NCI-H446 (cell line): ENCODE measurements around the gene UBE4A.
A peak's percentile ranks its signal among the peaks of the same experiment; 100 is the strongest.
"Not testable (repeated sequence)": the region's sequence is repeated elsewhere in the genome, so short reads cannot be mapped to it uniquely, and the experiment has no call there.

Experiments
- DNase-seq, 2 experiments: peaks; one replicate each; lab custom pipeline; 2025; lab: John Stamatoyannopoulos, UW

The UBE4A gene

GRCh38 chr11:118401880-118402590 lies 42.6 kb downstream of the UBE4A start:
- DNase-seq: no peak

- not testable (repeated sequence) for DNase-seq
These were observed 43.2 kb downstream of the UBE4A start for GRCh38 chr11:118402594-118402993.

GRCh38 chr11:118406599-118407166 lies 47.3 kb downstream of the UBE4A start:
- no peak for DNase-seq

GRCh38 chr11:118410055-118410745 lies 50.8 kb downstream of the UBE4A start:
- DNase-seq: no peak

- no peak for DNase-seq
These were observed 52.1 kb downstream of the UBE4A start for GRCh38 chr11:118411530-118411929.

- no peak for DNase-seq
These were observed 53.5 kb downstream of the UBE4A start for GRCh38 chr11:118412921-118413320.

GRCh38 chr11:118415062-118415738 lies 55.8 kb downstream of the UBE4A start:
- no peak for DNase-seq

- DNase-seq: peak in 1 of 2 experiments; percentile 20
These were observed 56.3 kb downstream of the UBE4A start for GRCh38 chr11:118415739-118416068.

GRCh38 chr11:118416900-118417299 lies 57.5 kb downstream of the UBE4A start:
- not testable (repeated sequence) for DNase-seq

GRCh38 chr11:118417801-118418200 lies 58.4 kb downstream of the UBE4A start:
- DNase-seq: no peak

GRCh38 chr11:118418766-118419165 lies 59.4 kb downstream of the UBE4A start:
- DNase-seq: no peak

GRCh38 chr11:118427707-118428106 lies 68.3 kb downstream of the UBE4A start:
- DNase-seq: no peak

- no peak for DNase-seq
These were observed 71.6 kb downstream of the UBE4A start for GRCh38 chr11:118430956-118431355.

- no peak for DNase-seq
These were observed 74.7 kb downstream of the UBE4A start for GRCh38 chr11:118434123-118434552.

GRCh38 chr11:118434553-118435289 lies 75.3 kb downstream of the UBE4A start:
- DNase-seq: peak in 1 of 2 experiments; percentile 43

- peak; percentile 77 to 93 for DNase-seq
These were observed 76.0 kb downstream of the UBE4A start for GRCh38 chr11:118435290-118435892.

- peak; percentile 96 to 99 for DNase-seq
These were observed 76.7 kb downstream of the UBE4A start, which contains the start of gene KMT2A for GRCh38 chr11:118435893-118436624. Gene KMT2A, plus strand, starts transcription at chr11:118436492. Its CDS starts 21 bp downstream, at chr11:118436513.

- DNase-seq: peak in 1 of 2 experiments; percentile 47
These were observed 77.3 kb downstream of the UBE4A start for GRCh38 chr11:118436639-118437207.

- peak in 1 of 2 experiments; percentile 47 for DNase-seq
These were observed 78.1 kb downstream of the UBE4A start for GRCh38 chr11:118437208-118438125.
